ENCODE results near the gene MTO1. TPM values are rescaled to one million over a fixed set of nuclear protein-coding genes. Genes with fewer than 3 reads are reported as not detected.
"Not testable (repeated sequence)": the region's sequence is repeated elsewhere in the genome, so short reads cannot be mapped to it uniquely, and the experiment has no call there.

MTO1 gene
- total RNA-seq, result 10 to 100 TPM; 24.7 to 28.1 TPM
- long read RNA-seq, full-length matches to known transcripts, result 17 of 31 reads
- long read RNA-seq, partial matches to known transcripts, result 5 of 31 reads
- long read RNA-seq, other reads (novel, unspliced or antisense), result 9 of 31 reads

DNA sequence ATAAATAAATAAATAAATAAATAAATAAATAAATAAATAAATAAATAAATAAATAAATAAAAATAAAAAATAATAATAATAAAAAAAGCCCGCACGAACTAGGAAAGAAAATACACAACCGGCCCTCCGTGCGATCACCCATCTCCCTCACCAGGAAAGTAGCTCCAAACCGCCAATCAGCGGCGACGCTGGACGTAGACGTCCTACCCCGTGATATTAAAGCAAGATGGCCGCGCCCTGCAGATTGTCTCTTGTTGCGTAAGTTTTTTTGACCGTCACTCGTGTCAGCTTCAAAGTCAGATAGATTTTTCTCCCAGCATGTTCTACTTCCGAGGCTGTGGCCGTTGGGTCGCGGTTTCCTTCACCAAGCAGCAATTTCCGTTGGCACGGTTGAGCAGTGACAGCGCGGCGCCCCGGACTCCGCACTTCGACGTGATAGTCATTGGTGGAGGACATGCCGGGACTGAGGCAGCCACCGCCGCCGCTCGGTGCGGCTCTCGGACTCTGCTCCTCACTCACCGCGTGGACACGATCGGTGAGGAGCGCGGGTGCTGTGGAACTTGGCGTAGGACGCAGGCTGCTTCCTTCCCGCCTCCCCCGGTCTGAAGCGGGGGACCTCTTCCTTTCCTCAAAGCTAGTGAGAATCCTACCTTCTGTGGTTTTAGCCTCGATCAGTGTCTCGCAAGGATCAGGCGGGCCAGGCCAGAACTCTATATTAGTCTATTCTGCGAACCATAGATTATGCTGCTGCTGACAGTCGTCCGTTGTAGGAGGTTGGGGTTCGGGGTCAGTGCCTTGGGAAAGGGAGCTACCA, at the start of gene MTO1:
MTO1 (plus strand) TSS at position 201 of the 814 bp plus-strand sequence; CDS start at position 319, 118 bp downstream.
- intact Hi-C loops (cut with DNase I), result no loop called here
- ATAC-seq, result peak; percentile 98

DNA sequence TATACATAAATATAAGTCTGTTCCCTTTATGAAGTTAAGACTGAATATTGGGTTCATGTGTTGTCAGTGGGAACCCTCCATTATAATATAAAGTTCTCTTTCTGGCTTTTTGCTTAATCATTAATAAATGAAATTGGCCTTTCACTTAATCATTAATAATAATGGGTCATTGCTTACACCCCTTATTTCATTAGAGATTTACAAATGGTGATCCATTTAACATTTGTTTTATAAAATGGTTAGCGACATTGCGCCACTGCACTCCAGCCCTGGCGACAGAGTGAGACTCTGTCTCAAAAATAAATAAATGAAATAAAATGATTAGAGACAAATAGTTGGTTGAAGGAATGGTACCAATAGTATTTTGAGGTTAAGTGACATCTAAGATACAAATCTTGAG, 48.4 kb upstream of the MTO1 start:
- DNase-seq (no peak), ATAC-seq (no peak)
- intact Hi-C loops (cut with DNase I), result no loop called here

More for the DNA sequence above, at the start of gene MTO1:
- DNase-seq, result peak; percentile 94

DNA sequence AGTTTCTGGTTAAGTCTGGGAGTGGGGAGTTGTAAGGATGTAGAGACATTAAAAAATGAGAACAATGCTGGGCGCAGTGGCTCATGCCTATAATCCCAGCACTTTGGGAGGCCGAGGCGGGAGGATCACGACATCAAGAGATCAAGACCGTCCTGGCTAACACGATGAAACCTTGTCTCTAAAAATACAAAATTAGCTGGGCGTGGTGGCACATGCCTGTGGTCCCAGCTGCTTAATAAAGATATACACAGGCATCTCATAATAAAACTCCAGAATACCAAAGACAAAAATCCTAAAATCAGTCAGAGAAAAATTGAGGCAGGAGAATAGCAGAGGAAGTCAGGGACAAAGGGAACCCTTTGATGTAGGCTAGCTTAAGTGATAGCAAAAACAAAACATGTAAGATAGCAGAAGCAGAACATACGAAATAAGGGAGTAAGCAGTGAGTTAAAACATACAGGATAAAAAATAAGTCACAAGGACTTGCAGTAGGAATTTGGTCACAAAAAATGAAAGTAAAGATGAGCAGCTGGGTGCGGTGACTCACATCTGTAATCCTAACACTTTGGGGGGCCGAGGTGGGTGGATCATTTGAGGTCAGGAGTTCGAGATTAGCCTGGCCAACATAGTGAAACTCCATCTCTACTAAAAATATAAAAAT, 43.3 kb upstream of the MTO1 start:
- DNase-seq, result no peak
- intact Hi-C loops (cut with DNase I), result no loop called here
- no peak for ATAC-seq

DNA sequence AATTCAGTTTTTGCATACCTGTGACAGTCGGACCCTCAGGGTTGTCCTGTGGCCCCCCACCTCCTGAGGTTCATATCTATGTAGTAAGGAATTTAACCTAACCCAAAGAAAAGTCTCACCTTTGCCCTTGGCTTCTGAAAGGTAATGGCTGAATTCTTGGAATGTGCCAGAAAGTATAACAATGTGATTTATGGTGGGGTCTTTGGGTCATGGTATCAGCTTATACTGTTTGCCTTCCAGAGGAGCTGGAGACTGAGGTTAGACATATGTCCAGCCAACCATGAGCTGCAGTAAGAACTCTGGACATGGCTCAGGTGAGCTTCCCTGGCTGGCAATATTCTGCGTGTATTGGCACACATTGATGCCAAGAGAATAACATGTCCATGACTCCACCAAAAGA, 40.0 kb upstream of the MTO1 start:
- no peak for DNase-seq
- intact Hi-C loops (cut with DNase I), result no loop called here

DNA sequence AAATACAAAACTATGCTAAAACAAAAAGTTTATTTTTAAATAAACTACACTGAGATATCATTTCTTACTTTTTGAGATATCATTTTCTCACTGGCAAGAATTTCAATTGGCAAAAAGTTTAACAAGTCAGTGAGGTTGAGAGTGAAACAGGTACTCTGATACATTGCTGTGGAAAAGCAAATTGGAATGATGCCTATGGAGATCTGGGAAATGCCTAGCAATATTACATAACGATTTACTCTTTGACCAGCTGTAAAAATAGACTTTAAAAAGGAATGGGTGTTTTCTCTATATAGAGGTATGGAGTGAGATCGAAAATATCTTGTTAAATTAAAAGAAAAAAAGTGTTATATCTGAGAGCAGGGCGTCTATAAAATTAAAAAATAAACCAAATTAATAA, 26.3 kb upstream of the MTO1 start:
- no peak for DNase-seq
- ATAC-seq, result no peak
- intact Hi-C loops (cut with DNase I), result no loop called here

More for the DNA sequence above, 40.0 kb upstream of the MTO1 start:
- ATAC-seq, result no peak

- DNase-seq (no peak), ATAC-seq (no peak)
- intact Hi-C loops (cut with DNase I), result no loop called here
These were observed 18.0 kb upstream of the MTO1 start for GRCh38 chr6:73443555-73443954.

GRCh38 chr6:73451223-73452106, 10.1 kb upstream of the MTO1 start:
- intact Hi-C loops (cut with DNase I), result no loop called here
- peak; percentile 66 to 71 for ATAC-seq
- peak; percentile 40 for DNase-seq

DNA sequence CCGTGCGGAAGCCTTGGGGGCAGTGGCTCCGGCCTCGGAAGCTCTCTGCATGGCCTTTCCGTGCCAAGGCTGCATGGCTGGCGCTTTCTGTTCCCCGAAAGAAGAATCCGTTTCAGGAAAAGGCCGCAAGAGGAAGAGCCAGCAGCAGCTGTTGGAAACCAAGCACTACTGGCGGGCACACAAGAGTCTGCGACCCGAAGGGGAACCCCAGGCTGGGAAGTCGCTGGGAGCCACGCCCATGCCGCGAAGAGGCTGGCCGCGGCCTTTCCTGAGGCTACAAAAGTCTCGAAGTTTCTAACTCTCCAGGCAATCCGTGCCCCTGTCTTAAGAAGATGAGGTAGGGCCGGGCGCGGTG, 9.5 kb upstream of the MTO1 start, which contains the start of gene CGAS:
CGAS (minus strand) TSS at position 191 of the 355 bp plus-strand sequence; CDS start at position 75, 116 bp downstream.
- ATAC-seq (peak; percentile 92), DNase-seq (peak; percentile 85)
- intact Hi-C loops (cut with DNase I), result no loop called here

- intact Hi-C loops (cut with DNase I), result no loop called here
- DNase-seq, result no peak
- peak in 1 of 2 donors; percentile 21 for ATAC-seq
These were observed 5.5 kb upstream of the MTO1 start for GRCh38 chr6:73455865-73456629.

DNA sequence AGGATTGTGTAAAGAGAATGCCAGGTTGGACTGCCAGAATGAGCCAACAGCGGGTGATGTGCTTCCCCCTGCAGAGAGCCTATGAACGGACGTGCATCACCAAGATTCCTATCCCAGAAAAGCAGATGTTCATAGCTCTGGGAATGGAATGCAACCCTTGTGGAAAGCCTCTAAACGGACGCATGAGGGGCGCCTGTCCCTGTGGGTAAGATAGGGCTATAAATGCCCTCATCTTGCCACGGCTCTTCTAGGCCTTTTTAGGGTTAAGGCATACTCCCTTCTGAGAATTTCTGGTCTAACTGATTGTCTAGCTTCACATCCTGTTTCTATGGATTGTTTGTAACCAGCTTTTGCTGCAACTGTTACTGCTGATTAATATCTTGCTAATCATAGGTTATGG, 2.1 kb upstream of the MTO1 start:
- intact Hi-C loops (cut with DNase I); ATAC-seq; DNase-seq: not testable (repeated sequence)

DNA sequence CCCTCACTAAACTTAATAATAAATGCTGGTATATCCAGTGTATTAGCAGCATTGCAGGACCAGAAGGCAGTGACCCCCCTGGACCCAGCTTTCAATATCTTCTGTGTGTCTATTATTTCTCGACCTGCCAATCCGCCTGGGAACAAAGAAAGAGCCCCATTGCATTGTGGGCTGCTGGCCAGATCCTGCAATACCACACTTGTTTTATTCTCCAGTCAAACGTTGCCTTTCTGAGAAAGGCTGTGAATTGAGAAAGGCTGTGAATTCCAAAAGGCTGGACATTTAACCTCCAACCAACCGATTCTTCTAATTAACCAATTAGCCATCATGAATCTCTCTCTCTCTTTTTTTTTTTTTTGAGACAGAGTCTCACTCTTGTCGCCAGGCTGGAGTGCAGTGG, 1.5 kb upstream of the MTO1 start:
- DNase-seq, result no peak
- ATAC-seq, result no peak
- intact Hi-C loops (cut with DNase I), result no loop called here

DNA sequence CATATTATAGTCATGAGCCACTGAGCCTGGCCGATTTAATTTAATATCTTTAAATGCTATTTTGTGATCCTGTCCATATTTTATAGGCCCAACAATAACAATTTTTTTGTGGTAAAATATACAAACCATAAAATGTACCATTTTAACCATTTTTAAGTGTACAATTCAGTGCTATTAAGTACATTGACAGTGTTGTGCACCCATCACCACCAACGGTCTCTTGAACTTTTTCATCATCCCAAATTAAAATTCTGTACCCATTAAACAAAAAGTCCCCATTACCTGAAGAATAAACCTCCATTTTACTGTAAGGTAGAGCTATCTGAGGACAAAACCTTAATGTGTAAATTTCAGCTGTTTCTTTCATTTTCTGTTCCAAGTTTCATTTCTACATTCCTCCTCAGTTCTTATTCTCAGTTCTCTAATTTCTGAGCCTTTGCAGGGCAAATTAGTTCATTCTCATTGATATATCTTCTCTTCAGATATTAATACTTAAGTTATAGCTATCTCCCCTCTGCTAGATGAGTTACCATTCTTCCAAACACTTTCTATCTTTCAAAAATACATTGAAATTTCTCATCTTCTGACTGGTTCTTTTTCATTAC, 10.3 kb downstream of the MTO1 start:
- DNase-seq, result no peak
- intact Hi-C loops (cut with DNase I), result no loop called here

DNA sequence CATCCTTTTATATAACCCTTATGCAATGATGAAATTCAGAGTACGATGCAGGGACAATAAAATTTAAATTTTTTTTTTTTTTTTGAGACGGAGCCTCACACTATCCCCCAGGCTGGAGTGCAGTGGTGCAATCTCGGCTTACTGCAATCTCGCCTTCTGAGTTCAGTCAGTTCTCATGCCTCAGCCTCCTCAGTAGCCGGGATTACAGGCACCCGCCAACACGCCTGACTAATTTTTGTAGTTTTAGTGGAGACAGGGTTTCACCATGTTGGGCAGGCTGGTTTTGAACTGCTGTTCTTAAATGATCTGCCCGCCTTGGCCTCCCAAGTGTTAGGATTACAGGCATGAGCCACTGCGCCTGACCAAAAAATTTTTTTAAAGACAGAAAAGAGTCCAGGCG, 15.2 kb downstream of the MTO1 start:
- DNase-seq, result no peak
- intact Hi-C loops (cut with DNase I), result no loop called here

More for the DNA sequence above, 10.3 kb downstream of the MTO1 start:
- ATAC-seq, result no peak

GRCh38 chr6:73477407-73477806, 15.9 kb downstream of the MTO1 start:
- ATAC-seq (no peak), DNase-seq (no peak)
- intact Hi-C loops (cut with DNase I), result no loop called here

More for the DNA sequence above, 15.2 kb downstream of the MTO1 start:
- no peak for ATAC-seq

DNA sequence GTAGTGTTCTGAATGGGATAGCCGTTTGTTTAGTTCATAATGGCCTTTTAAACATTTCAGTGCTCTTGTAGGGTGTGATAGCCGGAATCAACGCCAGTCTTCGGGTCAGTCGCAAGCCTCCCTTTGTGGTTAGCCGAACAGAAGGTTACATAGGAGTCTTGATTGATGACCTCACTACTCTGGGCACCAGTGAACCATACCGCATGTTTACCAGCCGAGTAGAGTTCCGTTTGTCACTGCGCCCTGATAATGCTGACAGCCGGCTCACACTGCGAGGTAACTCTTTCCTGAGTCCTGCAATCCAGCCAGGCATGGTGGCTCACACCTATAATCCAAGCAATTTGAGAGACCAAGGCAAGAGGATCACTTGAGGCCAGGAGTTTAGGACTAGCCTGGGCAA, 20.4 kb downstream of the MTO1 start:
- ATAC-seq (no peak), DNase-seq (no peak)
- intact Hi-C loops (cut with DNase I), result no loop called here

- ATAC-seq, result no peak
- intact Hi-C loops (cut with DNase I), result no loop called here
- no peak for DNase-seq
These were observed 22.9 kb downstream of the MTO1 start for GRCh38 chr6:73484438-73484837.

- intact Hi-C loops (cut with DNase I), result no loop called here
These were observed 25.9 kb downstream of the MTO1 start for GRCh38 chr6:73487473-73487872.

GRCh38 chr6:73491377-73491776, 29.8 kb downstream of the MTO1 start:
- no peak for DNase-seq

More at GRCh38 chr6:73487473-73487872, 25.9 kb downstream of the MTO1 start:
- DNase-seq, result no peak
- ATAC-seq, result no peak

More at GRCh38 chr6:73491377-73491776, 29.8 kb downstream of the MTO1 start:
- intact Hi-C loops (cut with DNase I), result no loop called here
- no peak for ATAC-seq

All from left cardiac atrium (tissue), 4 donors.